IMR-90 (cell line): Measurements from ENCODE around the gene KRTAP12-2. TPM values are rescaled to one million over a fixed set of nuclear protein-coding genes. Genes with fewer than 3 reads are reported as not detected.

Source experiments
- ATAC-seq: fragments of 200-7000 bp; cut with Tn5 transposase; 2 replicates; pipeline ENCODE4 v1.9.1; 2020; ENCODE audit warnings: low read depth, mild to moderate bottlenecking, moderate library complexity
- BruUV-seq: library from RNA; stranded (reverse); fragments of 400-500 nt; replicated peaks from 2 replicates; lab custom pipeline; 2021; lab: Mats Ljungman, UMichigan
- CTCF ChIA-PET: fragments of 300-600 bp; formaldehyde crosslinking; extraction: SDS; loops from one replicate; lab custom pipeline; 2021; ENCODE audit warnings: antibody characterized with exemption; lab: Yijun Ruan, JAX
- POLR2A ChIA-PET: fragments of 300-600 bp; sonication (Branson Sonifier 250); formaldehyde crosslinking; loops from one replicate; lab custom pipeline; 2022; ENCODE audit warnings: antibody characterized with exemption; ENCODE audit not compliant: unreplicated experiment; lab: Charles Lee
- DNase-seq: peaks from one replicate; pipeline ENCODE4 v3.0.0; 2013
- H2AFZ ChIP-seq: replicated peaks from 2 replicates; pipeline ENCODE3; 2013; ENCODE audit warnings: low read length, mild to moderate bottlenecking; ENCODE audit not compliant: poor library complexity
- H2AK5ac ChIP-seq: 2 replicates; pipeline ENCODE4 v1.6.1; 2013; ENCODE audit warnings: low read depth, low read length, inconsistent platforms
- H2AK9ac ChIP-seq: replicated peaks from 2 replicates; pipeline ENCODE3; 2013; ENCODE audit warnings: mild to moderate bottlenecking, low read depth, low read length, moderate library complexity; ENCODE audit not compliant: poor library complexity
- H2BK120ac ChIP-seq: 2 replicates; pipeline ENCODE4 v1.6.1; 2013; ENCODE audit warnings: low read depth, low read length, inconsistent platforms
- H2BK15ac ChIP-seq: 3 replicates; pipeline ENCODE4 v1.6.1; 2013; ENCODE audit warnings: low read depth, low read length, inconsistent platforms
- H2BK20ac ChIP-seq: 2 replicates; pipeline ENCODE4 v1.6.1; 2013; ENCODE audit warnings: low read depth, mild to moderate bottlenecking, inconsistent platforms, low read length, moderate library complexity
- H2BK5ac ChIP-seq: 2 replicates; pipeline ENCODE4 v1.6.1; 2013; ENCODE audit warnings: mild to moderate bottlenecking, low read depth, low read length, inconsistent platforms; ENCODE audit not compliant: poor library complexity, severe bottlenecking
- H3K14ac ChIP-seq: replicated peaks from 2 replicates; pipeline ENCODE4 v1.6.1; 2013; ENCODE audit warnings: low read depth, low read length, inconsistent platforms
- H3K18ac ChIP-seq: 2 replicates; pipeline ENCODE4 v1.6.1; 2013; ENCODE audit warnings: low read depth, low read length, control low read depth
- H3K23ac ChIP-seq: 2 replicates; pipeline ENCODE4 v1.6.1; 2013; ENCODE audit warnings: low read depth, low read length, inconsistent platforms
- H3K27ac ChIP-seq: 2 replicates; pipeline ENCODE4 v1.5.1; 2013; ENCODE audit warnings: mild to moderate bottlenecking, control low read depth, low read length; ENCODE audit not compliant: insufficient read depth
- H3K27me3 ChIP-seq: 2 replicates; pipeline ENCODE4 v1.6.1; 2013; ENCODE audit warnings: low read length; ENCODE audit not compliant: control insufficient read depth, insufficient read depth
- H3K36me3 ChIP-seq: 2 replicates; pipeline ENCODE4 v1.6.1; 2013; ENCODE audit warnings: low read length, mixed read lengths; ENCODE audit not compliant: control insufficient read depth, insufficient read depth
- H3K4ac ChIP-seq: 2 replicates; pipeline ENCODE4 v1.6.1; 2013; ENCODE audit warnings: low read depth, low read length, inconsistent platforms
- H3K4me1 ChIP-seq: 2 replicates; pipeline ENCODE4 v1.6.1; 2013; ENCODE audit warnings: low read length, mixed read lengths; ENCODE audit not compliant: control insufficient read depth, insufficient read depth
- H3K4me2 ChIP-seq: 2 replicates; pipeline ENCODE4 v1.6.1; 2013; ENCODE audit warnings: low read depth, mild to moderate bottlenecking, control low read depth, low read length, moderate library complexity
- H3K4me3 ChIP-seq: 2 replicates; pipeline ENCODE4 v1.5.1; 2013; ENCODE audit warnings: low read depth, mild to moderate bottlenecking, control low read depth, low read length, moderate library complexity; ENCODE audit not compliant: insufficient read depth
- H3K56ac ChIP-seq: 2 replicates; pipeline ENCODE4 v1.6.1; 2013; ENCODE audit warnings: low read length, inconsistent platforms; ENCODE audit not compliant: insufficient read depth; ENCODE audit errors: extremely low read depth
- H3K79me1 ChIP-seq, 2 experiments: 2 replicates each; pipeline ENCODE4 v1.6.1; 2013; ENCODE audit warnings: low read length in 2 of 2, inconsistent platforms in 1 of 2, low read depth in 1 of 2
- H3K9ac ChIP-seq: 2 replicates; pipeline ENCODE4 v1.6.1; 2013; ENCODE audit warnings: low read depth, low read length, control low read depth
- H3K9me1 ChIP-seq: 2 replicates; pipeline ENCODE4 v1.6.1; 2013; ENCODE audit warnings: low read length, inconsistent platforms; ENCODE audit not compliant: insufficient read depth
- H3K9me3 ChIP-seq: 2 replicates; pipeline ENCODE4 v1.6.1; 2013; ENCODE audit warnings: low read length; ENCODE audit not compliant: control insufficient read depth, insufficient read depth
- H4K20me1 ChIP-seq: 2 replicates; pipeline ENCODE4 v1.6.1; 2013; ENCODE audit warnings: low read length, inconsistent platforms; ENCODE audit not compliant: insufficient read depth
- H4K5ac ChIP-seq: 2 replicates; pipeline ENCODE4 v1.6.1; 2013; ENCODE audit warnings: mild to moderate bottlenecking, low read depth, low read length, control low read depth
- H4K8ac ChIP-seq, 2 experiments: 2 replicates each; pipeline ENCODE4 v1.6.1; 2013; ENCODE audit warnings: low read depth in 2 of 2, low read length in 2 of 2, control low read depth in 1 of 2, inconsistent platforms in 1 of 2
- H4K91ac ChIP-seq: 2 replicates; pipeline ENCODE4 v1.6.1; 2013; ENCODE audit warnings: low read depth, low read length, inconsistent platforms; ENCODE audit not compliant: insufficient read depth
- BHLHE40 ChIP-seq: fragments of 150-350 bp; IDR thresholded peaks from 2 replicates; pipeline ENCODE4 v1.6.1; 2016; ENCODE audit warnings: mild to moderate bottlenecking, low read depth, low read length
- CEBPB ChIP-seq: IDR thresholded peaks from 2 replicates; pipeline ENCODE4 v1.6.1; 2012; ENCODE audit warnings: low read depth, low read length, improper control_type of control experiment
- CHD1 ChIP-seq: IDR thresholded peaks from 2 replicates; pipeline ENCODE4 v1.6.1; 2012; ENCODE audit warnings: low read depth, low read length, improper control_type of control experiment
- CTCF ChIP-seq: conservative IDR thresholded peaks from 2 replicates; pipeline ENCODE4 v1.5.1; 2012; ENCODE audit warnings: mild to moderate bottlenecking, low read depth, low read length, improper control_type of control experiment
- ELK1 ChIP-seq: fragments of 150-350 bp; IDR thresholded peaks from 2 replicates; pipeline ENCODE4 v1.6.1; 2016; ENCODE audit warnings: low read depth, mild to moderate bottlenecking, low read length, moderate library complexity, borderline replicate concordance
- FOS ChIP-seq: fragments of 150-350 bp; IDR thresholded peaks from 2 replicates; pipeline ENCODE4 v1.6.1; 2016; ENCODE audit warnings: low read depth, low read length
- MAFK ChIP-seq: IDR thresholded peaks from 2 replicates; pipeline ENCODE4 v1.6.1; 2012; ENCODE audit warnings: low read depth, low read length, improper control_type of control experiment
- MAZ ChIP-seq: IDR thresholded peaks from 2 replicates; pipeline ENCODE4 v1.6.1; 2012; ENCODE audit warnings: low read depth, mild to moderate bottlenecking, low read length, improper control_type of control experiment, moderate library complexity, borderline replicate concordance
- MXI1 ChIP-seq: IDR thresholded peaks from 2 replicates; pipeline ENCODE4 v1.6.1; 2012; ENCODE audit warnings: low read depth, mild to moderate bottlenecking, low read length, moderate library complexity, borderline replicate concordance
- NFE2L2 ChIP-seq: fragments of 150-350 bp; IDR thresholded peaks from 2 replicates; pipeline ENCODE4 v1.6.1; 2016; ENCODE audit warnings: low read depth, mild to moderate bottlenecking, low read length
- POLR2A ChIP-seq: IDR thresholded peaks from 2 replicates; pipeline ENCODE4 v1.6.1; 2012; ENCODE audit warnings: mild to moderate bottlenecking, low read depth, low read length
- RAD21 ChIP-seq: IDR thresholded peaks from 2 replicates; pipeline ENCODE4 v1.6.1; 2012; ENCODE audit warnings: low read length, improper control_type of control experiment
- RCOR1 ChIP-seq: IDR thresholded peaks from 2 replicates; pipeline ENCODE4 v1.6.1; 2012; ENCODE audit warnings: mild to moderate bottlenecking, low read length, improper control_type of control experiment; ENCODE audit not compliant: insufficient replicate concordance
- RFX5 ChIP-seq: IDR thresholded peaks from 2 replicates; pipeline ENCODE4 v1.8.0; 2012; ENCODE audit warnings: low read depth, mild to moderate bottlenecking, low read length, moderate library complexity
- SMC3 ChIP-seq: fragments of 150-350 bp; IDR thresholded peaks from 2 replicates; pipeline ENCODE4 v1.6.1; 2016; ENCODE audit warnings: low read depth, mild to moderate bottlenecking, antibody characterized with exemption, low read length, moderate library complexity
- USF2 ChIP-seq: fragments of 150-350 bp; IDR thresholded peaks from 2 replicates; pipeline ENCODE4 v1.6.1; 2017; ENCODE audit warnings: mild to moderate bottlenecking, antibody characterized with exemption, low read length, low read depth
- WGBS, 2 experiments: methylation state at CpG; one replicate each; pipeline versions ENCODE4 v1.1.5 to v1.1.7; 2013; ENCODE audit warnings: missing lambda C conversion rate in 2 of 2; ENCODE audit not compliant: insufficient read length in 1 of 2; ENCODE audit errors: extremely low coverage in 2 of 2; 5-methylcytosine and 5-hydroxymethylcytosine counted together
- dilution Hi-C: fragments of 300-500 bp; cut with HindIII; formaldehyde crosslinking; loops from one replicate; pipeline ENCODE4 v1.14.3; 2018; ENCODE audit warnings: low sequenced_read_pairs; ENCODE audit not compliant: unreplicated experiment
- in situ Hi-C: fragments of 300-500 bp; cut with MboI; formaldehyde crosslinking; loops from 3 replicates; pipeline ENCODE4 v1.14.3; 2019; ENCODE audit warnings: low sequenced_read_pairs, inconsistent platforms, mixed read lengths
- intact Hi-C: fragments of 100-400 bp; cut with micrococcal nuclease; formaldehyde crosslinking; loops from 2 replicates; pipeline ENCODE4 v1.10.0; 2022
- polyA plus RNA-seq, 3 experiments: library from polyadenylated mRNA; depleted of rRNA; stranded (reverse); fragments of >200 nt; gene quantifications; 2 replicates each; pipeline ENCODE4 v1.2.3, GENCODE V29; 2012; ENCODE audit warnings: low replicate concordance in 1 of 3
- total RNA-seq: library from RNA; depleted of rRNA; stranded (reverse); fragments of >200 nt; gene quantifications from 2 replicates; pipeline ENCODE4 v1.2.3, GENCODE V29; 2012

KRTAP12-2 gene
- total and polyA plus RNA-seq, 2 of the 4 experiments (the other 2 are of a cell fraction), result not detected

- BruUV-seq, result no TSS peak
- H3K4me3 ChIP-seq, result no peak overlapping the region
- no peaks in the 10 kb centered on the region for H3K4me1 ChIP-seq
- dilution Hi-C loops, result no loop called here
- H2AFZ ChIP-seq, result no peak overlapping the region
- no peak overlapping the region for H2BK20ac ChIP-seq
- H3K9ac ChIP-seq, result no peak overlapping the region
- 66% methylated on average over 11 of the region's 16 CpGs; no CpG with 5 or more reads in 1 of the 2 experiments for WGBS, 2 experiments
- H2AK9ac ChIP-seq, result no peak overlapping the region
- no peak overlapping the region for H3K18ac ChIP-seq
- no peak for TF ChIP-seq USF2
- TF ChIP-seq BHLHE40, result no peak
- TF ChIP-seq CHD1, result no peak
- TF ChIP-seq RFX5, result no peak
- no peak for TF ChIP-seq CEBPB
- no peak for TF ChIP-seq RAD21
- no peak for TF ChIP-seq POLR2A
- no peak for TF ChIP-seq SMC3
- no peak for TF ChIP-seq MAFK
- TF ChIP-seq MAZ, result no peak
- no peak for TF ChIP-seq ELK1
- TF ChIP-seq RCOR1, result no peak
- TF ChIP-seq FOS, result no peak
- TF ChIP-seq NFE2L2, result no peak
- no peak for TF ChIP-seq CTCF
- no peak for TF ChIP-seq MXI1
- POLR2A ChIA-PET, result no interaction called here
- no peak overlapping the region for H3K14ac ChIP-seq
- H4K8ac ChIP-seq, result no peak overlapping the region
- in situ Hi-C loops, result no loop called here
- H3K56ac ChIP-seq, result no peak overlapping the region
- no peak overlapping the region for H4K5ac ChIP-seq
- no peak overlapping the region for H2BK15ac ChIP-seq
- peaks cover 12% of the 10 kb centered on the region for H3K9me3 ChIP-seq
- no peaks in the 10 kb centered on the region for H3K9me1 ChIP-seq
- ATAC-seq, result no peak
- no peak overlapping the region for H3K23ac ChIP-seq
- no peak overlapping the region for H2AK5ac ChIP-seq
- H4K91ac ChIP-seq, result no peak overlapping the region
- H3K79me1 ChIP-seq, result no peaks in the 10 kb centered on the region
- H3K27me3 ChIP-seq, result peaks cover 3% of the 10 kb centered on the region; the same call in 1 of the 2 replicates
- no peaks in the 10 kb centered on the region for H3K36me3 ChIP-seq
- CTCF ChIA-PET, result no interaction called here
- no peaks in the 10 kb centered on the region for H4K20me1 ChIP-seq
- intact Hi-C loops, result no loop called here
- no peak overlapping the region for H3K4me2 ChIP-seq
- no peak overlapping the region for H3K4ac ChIP-seq
- no peak for DNase-seq
- H3K27ac ChIP-seq, result no peak overlapping the region
- H2BK5ac ChIP-seq, result no peak overlapping the region
- H2BK120ac ChIP-seq, result no peak overlapping the region
These were observed 50.2 kb downstream of the KRTAP12-2 start for GRCh38 chr21:44616591-44616926.
